C4-2B (cell line): ENCODE data around the gene NAV2.

Experiments
- H3K27ac ChIP-seq: fragments of 450-650 bp; 2 replicates; pipeline ENCODE4 v1.5.1; 2017
- CTCF ChIP-seq: fragments of 450-650 bp; conservative IDR thresholded peaks from 2 replicates; pipeline ENCODE4 v1.5.1; 2017; ENCODE audit warnings: mild to moderate bottlenecking
- ZFX ChIP-seq: fragments of 450-650 bp; IDR thresholded peaks from 2 replicates; pipeline ENCODE4 v1.6.1; 2017

The NAV2 gene

GRCh38 chr11:20050551-20051333, 338.1 kb downstream of the NAV2 start:
- TF ChIP-seq ZFX (no peak), CTCF (no peak)
- no peak overlapping the region for H3K27ac ChIP-seq

- H3K27ac ChIP-seq: no peak overlapping the region
- TF ChIP-seq CTCF (no peak), ZFX (no peak)
These were observed 339.1 kb downstream of the NAV2 start for GRCh38 chr11:20051469-20052399.

GRCh38 chr11:20053572-20053971, 340.9 kb downstream of the NAV2 start:
- TF ChIP-seq ZFX: no peak

GRCh38 chr11:20054584-20054983, 341.9 kb downstream of the NAV2 start:
- H3K27ac ChIP-seq: no peak overlapping the region
- TF ChIP-seq CTCF (no peak), ZFX (no peak)

More at GRCh38 chr11:20053572-20053971, 340.9 kb downstream of the NAV2 start:
- no peak overlapping the region for H3K27ac ChIP-seq

GRCh38 chr11:20055312-20055711, 342.7 kb downstream of the NAV2 start:
- H3K27ac ChIP-seq: no peak overlapping the region
- TF ChIP-seq ZFX (no peak), CTCF (no peak)

- TF ChIP-seq ZFX (no peak), CTCF (no peak)
- H3K27ac ChIP-seq: no peak overlapping the region
These were observed 343.7 kb downstream of the NAV2 start for GRCh38 chr11:20056109-20056949.
